GM21737 (cell line): ENCODE results near the gene ZNF385B.

Experiments used
- ATAC-seq: cut with Tn5 transposase; IDR thresholded peaks from one replicate; pipeline ENCODE4 v1.9.1; 2021; ENCODE audit warnings: mild to moderate bottlenecking, moderate library complexity; ENCODE audit not compliant: unreplicated experiment

The ZNF385B gene

DNA sequence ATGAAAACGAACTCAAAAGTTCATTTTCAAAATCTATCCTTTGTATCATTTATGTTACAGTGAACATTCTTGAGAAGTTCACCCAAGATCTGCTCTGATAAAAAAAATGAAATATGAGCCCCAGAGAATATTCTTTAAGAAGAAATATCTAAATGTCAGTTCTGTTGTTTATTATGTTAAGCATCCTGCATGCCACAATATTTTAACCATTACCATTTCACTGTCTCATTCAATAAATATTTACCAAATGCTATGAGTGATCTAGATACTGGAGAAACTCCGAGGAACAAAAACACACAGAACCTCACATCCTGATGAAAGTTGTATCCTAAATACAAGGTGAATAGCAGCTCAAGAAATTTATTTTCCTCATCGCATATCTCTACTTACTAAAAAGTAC is 170.2 kb downstream of the ZNF385B start:
- no peak for ATAC-seq

DNA sequence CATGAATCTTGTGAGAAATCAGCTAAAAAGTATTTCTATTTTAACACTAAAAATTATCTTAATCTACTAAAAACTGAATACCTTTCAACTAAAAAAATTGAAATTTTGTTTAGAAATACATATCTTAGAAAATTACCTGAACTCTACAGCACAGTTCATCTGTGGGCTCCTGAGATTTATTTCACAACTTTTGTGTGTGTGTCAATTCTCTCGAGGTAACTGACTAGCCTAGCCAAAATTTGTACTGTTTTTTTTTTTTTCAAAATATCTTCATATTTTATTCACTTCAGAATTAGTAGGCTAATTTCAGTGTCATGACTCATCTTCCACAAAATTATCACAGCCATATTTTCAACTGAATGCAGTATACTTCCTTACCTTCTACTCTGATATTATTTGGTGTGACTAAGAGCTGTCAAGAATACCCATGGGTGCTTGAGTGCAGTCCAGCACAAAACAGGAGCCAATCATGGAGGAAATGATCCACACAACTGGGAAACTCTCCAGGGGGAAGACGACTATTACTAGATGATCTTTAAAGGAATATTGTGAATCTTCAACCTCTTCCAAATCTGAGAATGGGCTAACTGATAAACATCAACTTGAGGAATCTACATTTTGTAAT is 174.6 kb downstream of the ZNF385B start:
- ATAC-seq = no peak

DNA sequence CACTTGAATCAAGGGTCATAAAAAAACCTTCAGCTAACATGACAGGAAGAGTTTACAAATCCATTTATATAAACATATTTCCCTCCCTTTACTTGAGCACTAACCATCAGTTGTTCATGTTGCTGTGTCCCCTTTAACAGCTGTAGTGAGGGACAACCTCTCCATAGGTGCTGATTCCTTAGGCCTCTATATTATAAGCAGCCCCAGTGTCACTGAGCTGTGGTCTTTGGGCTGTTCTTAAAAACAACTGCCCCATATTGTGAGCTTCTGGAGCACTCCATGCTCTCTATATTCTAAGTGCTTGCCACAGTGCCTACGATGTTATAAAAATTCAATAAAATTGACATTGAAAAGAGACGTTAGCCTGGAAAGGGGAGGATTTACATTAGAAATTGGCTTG is 175.3 kb downstream of the ZNF385B start:
- no peak for ATAC-seq

DNA sequence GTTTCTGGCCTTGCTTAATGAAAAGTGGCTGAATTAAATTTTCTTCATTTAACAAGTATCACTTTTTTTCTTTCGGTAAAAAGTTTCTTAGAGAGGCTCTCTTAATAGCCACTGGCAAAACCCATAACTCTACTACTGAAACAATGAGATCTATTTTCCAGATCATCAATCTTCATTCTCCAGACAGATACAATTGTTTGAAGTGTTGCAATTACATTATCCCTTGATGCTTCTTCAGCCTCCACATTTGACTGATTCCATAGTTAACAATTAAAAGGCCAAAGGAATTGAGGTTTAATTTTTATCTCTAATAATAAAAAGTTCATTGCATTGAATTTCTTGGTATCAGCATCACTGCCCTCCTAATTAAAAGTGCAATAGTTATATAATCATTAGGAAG is 176.3 kb downstream of the ZNF385B start:
- ATAC-seq = no peak

DNA sequence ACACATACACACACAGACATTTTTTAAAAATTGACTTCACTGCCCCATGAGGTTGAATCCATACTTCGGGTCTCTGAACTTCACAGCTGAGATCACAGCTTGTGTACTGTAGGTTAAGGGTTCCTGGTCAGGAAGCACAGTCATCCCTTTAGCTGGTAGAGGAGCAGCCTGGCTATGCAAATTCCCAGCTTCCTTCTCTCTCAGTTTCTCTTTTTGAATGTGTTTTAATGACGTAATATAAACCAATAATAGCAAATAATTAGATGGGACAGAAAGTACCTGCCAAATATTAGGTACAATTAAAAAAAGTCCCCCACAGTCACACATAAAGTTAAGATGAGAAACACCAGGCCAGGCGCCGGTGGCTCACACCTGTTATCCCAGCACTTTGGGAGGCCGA is 178.7 kb downstream of the ZNF385B start:
- ATAC-seq = no peak

DNA sequence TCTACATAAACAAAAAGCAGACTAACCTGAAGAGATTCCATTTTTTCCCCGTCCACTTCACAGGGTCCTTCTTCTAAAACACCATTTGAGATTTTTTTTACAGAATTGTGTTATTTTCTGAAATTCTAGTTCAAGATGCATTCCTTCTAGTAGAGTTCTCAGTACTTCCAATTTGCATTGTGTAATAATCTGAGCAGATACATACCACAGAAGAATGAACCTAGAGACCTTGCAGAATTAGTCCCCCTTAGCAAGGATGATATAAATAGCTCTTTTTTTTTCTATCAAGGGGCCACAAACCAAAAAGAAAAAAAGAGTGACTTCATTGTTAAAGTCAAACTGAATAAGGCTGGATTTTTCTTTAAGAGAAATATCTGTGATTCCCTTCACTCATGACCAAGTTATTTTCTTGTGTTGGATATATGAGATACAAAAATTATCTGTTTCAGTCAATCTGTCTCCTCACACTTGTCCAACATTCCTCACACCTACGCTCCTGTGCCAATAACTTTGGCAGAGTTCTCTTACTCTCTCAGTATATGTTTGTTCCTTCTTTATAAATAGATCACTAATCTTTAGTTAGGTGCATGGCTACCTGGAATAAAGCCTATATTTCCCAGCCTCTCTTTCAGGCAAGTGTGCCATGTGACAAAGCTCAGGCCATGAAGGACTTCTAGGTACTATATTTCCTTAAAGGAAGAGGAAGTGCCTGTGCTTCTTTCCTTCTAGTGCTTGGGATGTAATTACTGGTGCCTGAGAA is 183.5 kb downstream of the ZNF385B start:
- no peak for ATAC-seq

DNA sequence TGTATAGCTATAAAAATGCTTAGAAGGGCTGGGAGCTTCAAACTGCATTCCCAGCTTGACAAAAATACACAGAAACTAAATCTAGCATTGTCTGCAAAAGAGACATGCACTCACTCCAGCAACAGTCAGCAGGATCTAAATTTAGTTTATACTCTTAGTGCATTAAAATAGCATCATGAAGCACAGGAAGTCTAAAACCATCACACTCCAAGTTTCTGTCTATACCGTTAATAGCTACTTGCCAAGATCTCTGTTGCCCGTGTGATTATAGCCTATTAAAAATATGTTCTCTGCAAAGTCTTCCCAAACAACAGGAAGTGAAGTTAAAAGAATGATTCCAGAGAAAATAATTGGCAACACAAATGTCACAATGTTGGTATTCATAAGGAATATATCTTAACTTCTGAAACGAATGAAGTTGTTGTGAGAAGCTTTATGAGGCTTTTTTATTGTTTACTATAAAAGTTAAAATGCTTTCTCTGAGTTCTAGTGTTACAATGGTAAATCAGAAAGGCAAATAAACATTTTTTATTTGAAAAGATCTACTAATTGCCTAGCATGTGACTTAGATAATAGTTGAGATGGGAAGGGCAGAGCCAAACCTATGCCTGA is 184.2 kb downstream of the ZNF385B start:
- no peak for ATAC-seq

DNA sequence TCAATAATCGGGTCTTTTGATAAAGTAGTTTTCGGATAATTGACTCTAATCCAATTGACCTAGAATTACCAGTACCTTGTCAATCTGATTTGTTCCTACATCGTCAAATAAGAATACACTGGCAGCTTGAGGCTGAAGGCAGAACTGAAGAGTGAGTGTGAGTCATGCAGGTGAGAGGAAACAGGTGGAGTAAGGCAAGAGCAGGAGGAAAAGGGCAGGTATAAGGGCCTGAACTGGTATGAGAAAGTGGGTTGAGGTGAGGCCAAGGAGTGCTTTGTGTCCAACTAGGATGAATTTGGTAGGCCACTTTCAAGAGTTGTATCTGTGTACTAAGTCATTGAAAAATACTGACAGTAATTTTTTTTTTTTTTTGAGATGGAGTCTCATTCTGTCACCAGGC is 186.0 kb downstream of the ZNF385B start:
- no peak for ATAC-seq

DNA sequence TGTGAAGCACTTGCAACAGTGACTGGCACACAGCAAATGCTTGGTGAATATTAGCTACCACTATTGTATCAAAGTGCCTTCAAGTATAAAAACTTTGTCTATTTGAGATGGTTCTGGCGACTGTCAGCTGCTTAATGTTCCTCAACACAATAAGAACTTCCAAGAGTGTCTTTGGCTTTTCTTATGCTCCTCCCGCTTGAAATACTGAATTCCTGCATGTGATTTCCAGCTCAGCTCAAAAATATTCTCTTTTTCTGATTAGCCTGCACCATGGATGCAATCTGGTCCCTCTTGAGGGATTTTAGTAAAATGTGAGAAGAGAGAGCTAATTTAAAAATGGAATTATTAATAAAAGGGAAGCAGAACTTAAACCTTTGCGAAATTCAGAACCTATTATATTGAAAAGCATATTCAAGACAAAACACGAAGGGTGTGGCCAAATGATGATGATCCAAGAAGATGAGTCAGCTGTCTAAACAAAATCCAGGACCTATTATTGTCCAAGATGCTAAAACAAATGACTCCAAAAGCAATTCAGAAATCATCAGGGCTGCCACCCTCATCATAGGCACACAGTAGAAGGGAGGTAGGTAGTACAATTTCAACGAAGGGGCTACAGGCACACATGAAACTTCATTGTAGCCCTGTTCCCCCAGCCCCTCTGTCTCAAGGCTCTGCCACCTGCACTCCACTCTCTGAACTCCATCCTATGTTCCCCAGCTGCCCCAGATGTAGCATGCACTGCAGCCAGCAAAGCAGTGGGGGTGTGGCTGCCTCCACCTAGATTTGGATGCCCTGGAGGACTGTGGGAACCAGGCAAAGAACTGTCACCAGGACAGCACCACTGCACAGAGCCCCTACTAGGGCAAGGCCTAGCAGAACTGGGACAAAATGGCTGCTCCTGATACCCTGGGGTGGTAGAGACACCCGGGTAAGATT is 190.1 kb downstream of the ZNF385B start:
- no peak for ATAC-seq

DNA sequence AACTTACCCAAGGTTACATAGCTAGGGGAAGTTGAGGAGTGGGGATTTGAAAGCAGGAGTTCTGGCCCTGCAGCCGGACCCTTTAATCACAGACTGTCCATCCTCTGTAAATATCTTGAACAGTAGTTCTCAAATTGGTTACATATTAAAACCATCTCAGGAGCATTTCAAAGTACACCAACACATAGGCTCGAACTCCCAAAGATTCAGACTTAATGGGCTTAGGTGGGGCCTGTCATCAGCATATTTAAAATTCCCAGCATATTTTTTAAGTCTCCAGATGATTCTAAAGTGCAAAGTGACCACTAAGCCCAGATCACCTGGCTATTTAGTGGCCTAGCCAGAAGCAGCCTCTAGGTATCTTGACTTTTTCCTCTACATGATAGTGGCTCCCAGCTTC is 192.2 kb downstream of the ZNF385B start:
- ATAC-seq = no peak

DNA sequence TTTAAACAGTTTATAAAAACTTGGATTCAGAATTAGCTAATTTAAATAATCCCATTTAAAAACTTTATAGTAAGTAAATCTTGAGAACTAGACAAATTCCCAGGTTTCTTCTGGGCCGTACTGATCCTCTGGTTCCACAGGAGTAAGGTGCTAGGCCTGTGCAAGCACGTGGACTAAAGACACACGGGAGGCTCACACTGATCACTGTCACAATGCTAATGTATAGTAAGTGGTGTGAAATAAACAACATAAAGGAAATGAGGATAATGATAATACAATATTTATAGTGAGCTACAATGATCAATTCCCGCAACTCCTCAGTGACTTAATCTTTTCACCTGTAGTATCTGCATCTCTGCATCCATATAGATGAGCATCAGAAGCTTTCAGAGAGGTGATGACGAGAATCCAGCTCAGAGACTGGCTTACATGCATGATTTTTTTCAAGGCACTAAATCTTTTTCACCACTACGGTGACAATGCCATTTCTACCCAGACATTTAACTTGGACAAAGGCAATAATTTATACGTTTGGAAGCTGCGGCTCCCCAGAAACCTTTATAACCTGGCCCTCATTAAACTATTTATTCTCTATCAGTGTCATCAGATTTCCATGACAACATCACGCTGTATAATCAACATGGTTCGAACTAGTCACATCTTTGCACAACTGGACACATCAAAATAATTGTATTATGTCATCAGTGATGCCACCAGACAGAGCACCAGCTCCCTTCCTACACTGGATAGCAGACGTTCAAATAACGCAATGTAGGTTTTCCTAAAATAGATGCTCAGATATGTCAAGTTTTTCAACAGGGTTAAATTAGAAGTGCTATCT is 196.2 kb downstream of the ZNF385B start:
- no peak for ATAC-seq

DNA sequence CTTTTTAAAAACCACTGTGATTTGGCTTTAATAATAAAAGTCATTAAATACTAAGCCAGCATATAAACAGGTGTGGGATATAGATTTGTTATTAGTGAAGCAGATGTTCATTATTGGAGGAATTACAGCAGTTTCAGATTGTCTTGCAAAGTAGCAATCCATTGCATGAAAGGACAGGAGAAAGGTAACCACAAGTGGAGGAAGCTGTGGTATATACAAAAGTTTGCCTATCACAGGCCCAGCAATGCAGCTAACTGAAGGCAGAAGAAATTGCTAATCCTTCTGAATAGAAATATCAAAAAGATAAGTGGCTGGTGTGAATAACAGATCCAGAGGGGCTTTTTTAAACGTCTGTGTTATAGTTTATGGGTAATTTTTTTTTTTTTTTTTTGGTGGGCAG is 199.4 kb downstream of the ZNF385B start:
- ATAC-seq = no peak

DNA sequence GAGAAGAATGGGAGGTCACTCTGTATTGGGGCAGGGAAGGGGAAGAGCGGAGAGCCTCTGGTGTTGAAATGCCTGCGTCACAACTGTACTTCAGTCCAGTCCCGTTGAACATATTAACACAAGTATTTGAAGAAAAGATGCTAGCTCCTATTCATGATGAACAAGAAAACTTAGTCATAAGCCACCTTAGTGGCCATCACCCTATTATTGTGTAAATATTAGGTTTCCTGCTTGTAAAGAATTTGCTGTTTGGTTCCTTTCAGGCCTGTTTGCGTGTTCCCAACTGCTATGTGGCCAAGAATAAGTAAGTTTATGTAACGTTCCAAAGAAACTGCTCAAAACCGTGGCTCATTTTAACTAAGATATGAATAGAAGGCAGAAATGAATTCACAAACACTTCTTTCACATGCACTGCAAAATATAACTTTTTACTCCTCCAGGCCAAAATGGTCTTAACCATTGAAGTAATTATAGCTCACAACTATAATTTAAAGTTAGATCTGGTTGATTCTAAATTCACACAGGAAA is 204.3 kb downstream of the ZNF385B start:
- ATAC-seq = no peak

DNA sequence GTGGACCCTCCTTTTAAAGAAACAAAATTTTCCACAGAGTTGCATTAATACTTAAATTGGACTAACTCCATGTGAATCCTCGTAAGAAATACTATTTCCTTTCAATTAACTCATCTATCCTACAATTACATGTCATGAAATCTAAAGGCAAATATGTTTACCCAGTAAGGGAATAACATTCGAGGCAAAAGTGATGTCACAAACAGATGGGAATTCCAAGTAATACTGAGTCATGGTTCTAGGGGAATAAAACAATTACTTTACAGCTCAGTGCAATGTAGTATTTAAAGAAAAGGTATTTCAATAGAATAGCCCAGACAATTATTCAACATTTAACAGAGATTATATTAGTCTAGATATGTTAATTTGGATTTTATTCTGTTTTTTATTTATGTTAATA is 205.8 kb downstream of the ZNF385B start:
- no peak for ATAC-seq

DNA sequence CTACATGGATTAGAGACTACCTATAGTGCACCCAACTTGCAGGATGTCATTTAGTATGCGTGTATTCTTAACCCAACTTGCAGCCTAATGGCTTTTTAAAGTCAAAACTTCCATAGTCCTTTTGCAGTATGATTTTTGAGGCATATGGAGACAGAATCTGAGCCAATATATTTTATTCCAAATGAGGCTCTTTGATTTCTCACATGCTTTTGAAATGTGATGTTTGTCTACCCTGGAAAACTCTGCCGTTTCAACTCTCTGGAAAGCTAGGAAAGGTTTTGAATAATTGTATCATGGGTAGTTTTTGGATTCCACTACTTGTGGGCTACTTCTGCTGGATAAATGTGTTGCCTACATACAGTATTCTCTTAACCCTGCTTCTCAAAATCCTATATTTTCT is 206.6 kb downstream of the ZNF385B start:
- ATAC-seq = no peak

DNA sequence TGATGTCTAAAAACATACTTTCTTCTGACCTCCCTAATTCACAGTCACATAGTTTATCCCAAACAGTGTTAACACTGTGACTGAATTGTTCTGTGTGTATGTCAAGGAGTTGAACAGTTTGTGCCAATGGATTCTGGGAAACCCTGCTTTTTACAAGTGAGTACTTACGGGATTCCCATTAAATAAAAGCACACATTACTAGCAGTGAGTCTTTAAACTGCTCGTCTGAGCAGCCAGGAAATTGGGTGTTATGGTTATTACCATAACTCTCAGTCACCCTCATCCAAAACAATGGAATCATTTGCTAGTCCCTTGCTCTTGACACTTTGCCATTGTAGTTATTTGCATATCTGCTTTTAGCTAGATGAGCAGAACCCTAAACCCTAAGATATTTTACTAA is 209.1 kb downstream of the ZNF385B start:
- ATAC-seq = no peak

DNA sequence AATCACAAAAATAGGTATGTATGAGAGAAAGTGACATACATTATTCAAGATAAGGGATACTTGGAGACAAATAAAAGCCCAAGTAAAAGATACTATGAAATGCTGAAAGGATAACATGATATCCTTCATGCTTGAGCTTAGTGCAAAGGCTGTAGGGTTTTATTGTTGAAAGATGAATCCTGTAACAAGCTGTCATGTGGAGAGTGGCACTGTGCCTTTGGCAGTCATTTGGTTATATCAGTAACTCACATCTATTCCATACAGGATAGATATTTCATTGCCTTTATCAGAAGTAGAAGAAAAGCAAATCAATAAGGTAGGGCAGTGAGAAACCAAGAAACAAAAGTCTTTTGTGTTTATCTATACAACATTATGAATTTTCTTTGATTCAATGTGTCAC is 211.0 kb downstream of the ZNF385B start:
- ATAC-seq = no peak

DNA sequence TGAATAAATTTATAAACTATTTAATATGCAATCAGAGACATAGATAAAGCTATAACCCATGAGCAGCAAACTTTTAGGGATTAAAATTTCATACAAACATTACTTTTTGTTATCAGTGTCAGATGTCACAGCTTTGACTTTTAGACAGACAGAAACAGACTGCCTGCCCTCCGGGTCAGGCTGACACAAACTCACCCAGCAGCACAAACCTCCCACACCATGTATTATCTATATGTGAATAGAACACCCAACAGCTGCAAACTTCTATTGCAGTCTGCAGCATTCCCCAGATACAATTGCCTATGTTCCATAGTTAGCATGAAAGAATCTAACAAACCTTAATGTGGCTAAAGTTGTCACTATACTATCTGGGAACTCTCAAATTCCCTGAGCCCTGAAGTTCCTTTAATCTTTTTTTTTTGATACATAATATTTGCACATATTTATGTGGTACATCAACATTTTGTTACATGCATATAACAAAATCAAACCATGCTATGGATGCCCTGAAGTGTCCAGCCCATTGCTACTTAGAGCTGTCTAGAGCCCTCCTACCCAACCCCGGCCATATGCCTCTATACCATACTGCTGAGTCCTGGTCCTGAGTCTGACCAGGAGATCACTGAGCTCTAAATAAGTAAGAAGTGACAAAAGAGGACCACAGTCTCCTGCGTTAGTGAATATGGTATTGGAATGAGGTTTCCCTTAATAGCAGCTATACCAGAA is 214.4 kb downstream of the ZNF385B start:
- ATAC-seq = no peak

DNA sequence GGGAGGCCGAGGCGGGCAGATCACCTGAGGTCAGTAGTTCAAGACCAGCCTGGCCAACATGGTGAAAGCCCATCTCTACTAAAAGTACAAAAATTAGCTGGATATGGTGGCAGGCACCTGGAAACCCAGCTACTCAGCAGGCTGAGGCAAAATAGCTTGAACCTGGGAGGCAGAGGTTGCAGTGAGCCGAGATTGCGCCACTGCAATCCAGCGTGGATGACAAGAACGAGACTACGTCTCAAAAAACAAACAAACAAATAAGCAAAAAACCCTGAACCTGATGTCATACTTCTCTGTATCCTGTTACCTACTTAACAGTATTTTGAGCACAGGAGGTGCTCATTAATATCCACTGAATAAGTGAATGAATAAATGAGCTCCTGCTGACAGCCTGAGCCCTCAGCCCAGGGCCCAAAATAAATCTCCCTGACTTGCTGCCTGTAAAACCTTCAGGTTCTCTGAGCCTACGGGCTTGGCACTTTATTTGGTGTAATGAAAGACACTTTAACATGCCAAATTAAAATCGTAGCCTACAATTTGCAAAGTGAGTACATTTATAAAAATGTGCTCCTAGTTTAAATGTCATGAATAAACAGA is 215.1 kb downstream of the ZNF385B start:
- no peak for ATAC-seq
